GM12864 (cell line): ENCODE results near the gene IFITM5.
A peak's percentile ranks its signal among the peaks of the same experiment; 100 is the strongest.
"Not testable (repeated sequence)": the region's sequence is repeated elsewhere in the genome, so short reads cannot be mapped to it uniquely, and the experiment has no call there.

ENCODE experiments used
- DNase-seq: peaks from one replicate; pipeline ENCODE4 v3.0.0-alpha.2; 2011; ENCODE audit warnings: low read depth
- H3K4me3 ChIP-seq: 2 replicates; pipeline ENCODE4 v1.5.1; 2011; ENCODE audit warnings: mild to moderate bottlenecking, low read depth, low read length, control low read depth
- CTCF ChIP-seq: IDR thresholded peaks from 2 replicates; pipeline ENCODE4 v1.5.1; 2011; ENCODE audit warnings: low read depth, mild to moderate bottlenecking, moderate library complexity, low read length, control low read depth, inconsistent platforms; ENCODE audit errors: missing control alignments

IFITM5 gene

DNA sequence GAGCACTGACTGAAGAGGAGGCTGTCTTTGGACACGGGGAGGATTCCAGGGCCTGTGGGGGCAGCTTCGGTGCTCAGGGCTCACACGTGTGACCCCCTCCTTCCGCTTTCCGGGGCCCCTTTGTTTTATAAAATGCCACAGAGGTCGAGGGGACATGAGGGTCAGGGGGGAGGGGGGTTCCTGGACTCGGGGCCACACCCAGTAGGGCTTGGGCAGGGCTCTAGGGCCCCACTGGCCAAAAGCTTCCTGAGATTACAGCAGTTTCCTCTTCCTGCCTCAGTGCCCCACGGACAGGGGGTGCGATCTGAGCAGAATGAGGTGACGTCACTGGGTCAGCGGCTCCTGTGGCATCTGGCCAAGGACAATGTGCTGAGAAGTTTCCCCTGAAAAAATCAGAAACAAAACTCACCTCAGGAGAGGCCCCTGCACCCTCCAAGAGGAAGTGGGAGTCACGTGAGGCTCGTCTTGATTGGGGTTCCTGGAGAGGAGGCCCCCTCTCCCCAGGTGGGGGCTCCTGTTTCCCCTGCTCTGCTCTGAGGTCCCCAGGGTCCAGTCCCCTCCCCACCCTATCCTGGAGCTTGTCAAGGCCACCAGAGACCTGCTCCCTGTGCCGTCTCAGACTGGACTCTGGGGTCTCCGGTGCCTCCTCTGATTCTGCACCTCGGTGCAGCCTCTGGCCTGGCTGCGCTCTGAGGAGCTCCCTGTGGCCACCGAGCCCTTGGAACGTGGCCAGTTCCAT, 27.7 kb upstream of the IFITM5 start:
- no peak for TF ChIP-seq CTCF
- peak; percentile 81 for DNase-seq
- peak overlapping the region; percentile 35 for H3K4me3 ChIP-seq

DNA sequence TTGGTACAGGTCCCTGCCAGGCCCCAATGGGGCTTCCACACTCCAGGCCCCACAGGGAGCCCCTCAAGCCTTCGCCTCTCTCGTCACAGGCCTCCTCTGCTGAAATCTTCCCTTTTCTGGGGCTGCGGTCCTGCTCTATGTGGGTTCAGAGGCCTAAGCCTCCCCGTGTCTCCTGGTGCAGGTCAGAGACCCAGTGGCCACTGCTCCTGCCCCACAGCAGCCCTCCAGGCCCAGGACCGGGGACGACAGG, 27.2 kb upstream of the IFITM5 start:
- TF ChIP-seq CTCF: no peak
- H3K4me3 ChIP-seq: peak overlapping the region; percentile 35
- DNase-seq: no peak

DNA sequence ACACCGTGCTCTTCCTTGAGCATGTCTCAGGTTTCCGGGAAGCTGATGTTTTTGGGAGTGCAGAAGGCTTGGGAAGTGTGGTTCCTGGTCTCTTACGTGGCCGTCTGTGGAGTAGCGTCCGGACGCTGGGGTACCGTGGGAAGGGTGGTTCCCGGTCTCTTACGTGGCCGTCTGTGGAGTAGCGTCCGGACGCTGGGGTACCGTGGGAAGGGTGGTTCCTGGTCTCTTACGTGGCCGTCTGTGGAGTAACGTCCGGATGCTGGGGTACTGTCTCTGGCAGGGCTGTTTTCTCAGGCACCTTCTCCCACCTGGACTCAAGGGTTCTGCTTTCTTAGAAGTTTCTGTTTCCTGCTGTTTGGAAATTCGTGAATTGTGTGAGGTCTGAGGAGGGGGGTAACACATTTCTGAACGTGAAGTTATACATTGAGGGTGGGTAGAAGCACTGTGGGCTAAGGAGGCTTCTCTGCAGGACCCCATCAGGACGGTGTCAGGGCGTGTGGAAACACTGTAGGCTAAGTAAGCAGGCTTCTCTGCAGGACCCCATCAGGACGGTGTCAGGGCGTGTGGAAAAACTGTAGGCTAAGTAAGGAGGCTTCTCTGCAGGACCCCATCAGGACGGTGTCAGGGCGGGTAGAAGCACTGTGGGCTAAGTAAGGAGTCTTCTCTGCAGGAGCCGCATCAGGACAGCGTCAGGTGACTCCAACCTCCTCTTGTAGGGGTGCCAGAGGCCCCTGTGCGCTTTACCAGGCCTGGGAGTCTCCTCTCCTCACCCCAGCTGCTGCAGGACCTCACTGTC, 26.7 kb upstream of the IFITM5 start:
- TF ChIP-seq CTCF: no peak

DNA sequence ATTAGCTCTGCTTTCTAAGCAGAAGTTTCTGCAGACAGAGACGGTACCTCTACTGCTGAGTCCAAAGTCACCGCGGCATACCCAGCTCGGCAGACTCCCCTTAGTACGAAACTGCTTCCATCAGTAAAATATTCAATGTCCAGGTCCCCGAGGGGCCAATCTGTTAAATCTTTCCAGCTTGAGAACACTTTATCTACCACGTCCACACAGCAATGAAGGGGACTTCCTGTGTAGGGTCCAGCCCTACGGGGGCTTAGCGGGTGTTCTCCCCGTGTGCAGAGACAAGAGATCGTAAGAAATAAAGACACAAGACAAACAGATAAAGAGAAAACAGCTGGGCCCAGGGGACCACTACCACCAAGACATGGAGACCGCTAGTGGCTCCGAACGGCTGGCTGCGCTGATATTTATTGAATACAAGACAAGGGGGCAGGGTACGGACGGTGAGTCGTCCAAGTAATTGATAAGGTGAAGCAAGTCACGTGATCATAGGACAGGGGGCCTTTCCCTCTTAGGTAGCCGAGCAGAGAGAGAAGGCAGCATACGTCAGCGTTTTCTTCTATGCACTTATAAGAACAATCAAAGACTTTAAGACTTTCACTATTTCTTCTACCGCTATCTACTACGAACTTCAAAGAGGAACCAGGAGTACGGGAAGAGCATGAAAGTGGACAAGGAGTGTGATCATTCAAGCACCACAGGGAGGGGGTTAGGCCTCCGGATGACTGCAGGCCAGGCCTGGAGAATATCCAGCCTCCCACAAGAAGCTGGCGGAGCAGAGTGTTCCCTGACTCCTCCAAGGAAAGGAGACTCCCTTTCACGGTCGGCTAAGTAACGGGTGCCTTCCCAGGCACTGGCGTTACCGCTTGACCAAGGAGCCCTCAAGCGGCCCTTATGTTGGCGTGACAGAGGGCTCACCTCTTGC, 25.5 kb upstream of the IFITM5 start:
- H3K4me3 ChIP-seq, DNase-seq: not testable (repeated sequence)

More for the DNA sequence above, 26.7 kb upstream of the IFITM5 start:
- H3K4me3 ChIP-seq: peak overlapping the region; percentile 35
- no peak for DNase-seq

DNA sequence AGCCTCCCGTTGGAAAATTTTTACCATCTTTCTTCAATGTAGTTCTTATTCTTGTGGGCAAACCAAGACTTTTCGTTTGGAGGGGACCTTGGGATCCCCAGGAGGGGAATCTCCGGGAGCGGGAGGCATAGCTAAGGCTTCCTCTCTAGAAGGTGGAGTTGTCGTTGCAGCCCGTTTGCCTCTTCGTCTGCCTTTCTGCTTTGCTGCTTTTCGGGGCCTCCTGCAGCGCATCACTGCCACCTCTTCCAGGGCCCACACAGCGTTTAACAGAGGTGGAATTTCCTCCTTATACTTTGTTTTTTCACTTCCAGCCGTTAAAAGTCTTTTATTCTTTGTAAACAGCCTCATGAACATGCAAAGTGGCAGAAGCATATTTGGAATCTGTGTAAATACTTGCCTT, 24.8 kb upstream of the IFITM5 start:
- no peak for TF ChIP-seq CTCF
- H3K4me3 ChIP-seq: no peak overlapping the region
- no peak for DNase-seq

GRCh38 chr11:319888-320273, 20.6 kb upstream of the IFITM5 start:
- not testable (repeated sequence) for H3K4me3 ChIP-seq, DNase-seq

GRCh38 chr11:319121-319887, 20.0 kb upstream of the IFITM5 start:
- H3K4me3 ChIP-seq: peak overlapping the region; percentile 56
- not testable (repeated sequence) for DNase-seq

- not testable (repeated sequence) for DNase-seq
- H3K4me3 ChIP-seq: peak overlapping the region; percentile 56
These were observed 19.2 kb upstream of the IFITM5 start for GRCh38 chr11:318405-319120.

- H3K4me3 ChIP-seq: peak overlapping the region; percentile 41
- DNase-seq: not testable (repeated sequence)
These were observed 18.5 kb upstream of the IFITM5 start for GRCh38 chr11:317668-318404.
